HL-60 (cell line): ENCODE data around the gene CDRT15.

Source experiments
- DNase-seq, 2 experiments: peaks; one replicate each; pipeline ENCODE4 v3.0.0-alpha.2; 2010 to 2020; ENCODE audit warnings: low read depth in 1 of 2, low spot score in 1 of 2
- H3K27ac ChIP-seq: fragments of 250-450 bp; sonication (Bioruptor Pico); replicated peaks from 2 replicates; pipeline ENCODE4 v1.5.1; 2020; ENCODE audit warnings: mild to moderate bottlenecking, moderate library complexity
- H3K27me3 ChIP-seq: fragments of 250-450 bp; sonication (Bioruptor Pico); 2 replicates; pipeline ENCODE4 v1.5.1; 2021; ENCODE audit warnings: mild to moderate bottlenecking, moderate library complexity; ENCODE audit not compliant: insufficient read depth, poor library complexity, severe bottlenecking
- H3K4me3 ChIP-seq: replicated peaks from 2 replicates; pipeline ENCODE4 v1.5.1; 2011; ENCODE audit warnings: mild to moderate bottlenecking, control low read depth, low read length; ENCODE audit not compliant: insufficient read depth
- GABPA ChIP-seq: IDR thresholded peaks from 2 replicates; pipeline ENCODE4 v1.6.1; 2012; ENCODE audit warnings: low read depth
- POLR2AphosphoS5 ChIP-seq: IDR thresholded peaks from 2 replicates; pipeline ENCODE4 v1.6.1; 2012; ENCODE audit warnings: low read depth
- SPI1 ChIP-seq: IDR thresholded peaks from 2 replicates; pipeline ENCODE4 v1.6.1; 2012; ENCODE audit warnings: low read depth, mild to moderate bottlenecking, borderline replicate concordance
- TF ChIP-seq, protein P1 (sequence below): IDR thresholded peaks from one replicate; pipeline ENCODE4 v1.5.1; 2011; ENCODE audit warnings: low read length, control low read depth, inconsistent platforms; ENCODE audit not compliant: insufficient read depth
- TF ChIP-seq, protein P2 (sequence below): IDR thresholded peaks from 2 replicates; pipeline ENCODE4 v1.6.1; 2012; ENCODE audit warnings: low read depth; ENCODE audit not compliant: insufficient replicate concordance

Gene CDRT15

DNA sequence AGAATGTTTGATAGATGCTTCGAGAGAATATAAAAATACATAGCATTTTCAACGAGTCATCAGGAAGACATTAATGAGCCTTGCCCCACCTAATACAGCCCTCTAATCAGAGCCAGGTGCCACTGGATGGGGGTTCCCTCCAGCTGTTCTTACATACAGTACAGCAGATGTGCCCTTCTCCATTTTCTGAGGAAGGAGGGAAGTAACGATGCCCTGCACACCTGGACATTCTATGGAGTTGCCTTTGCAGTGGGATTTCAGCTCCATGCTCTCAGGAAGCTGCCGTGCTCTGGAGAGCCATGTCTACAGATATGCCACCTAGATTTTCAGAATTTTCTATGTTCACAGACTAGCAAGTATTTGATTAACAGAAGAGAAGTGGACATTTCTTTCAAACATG is 36.3 kb downstream of the CDRT15 start:
- Histone ChIP-seq H3K27me3 (no peaks in the 10 kb centered on the region), H3K4me3 (no peak overlapping the region), H3K27ac (no peak overlapping the region)
- TF ChIP-seq POLR2AphosphoS5 (no peak), SPI1 (no peak), GABPA (no peak)
- TF ChIP-seq, protein P1, sequence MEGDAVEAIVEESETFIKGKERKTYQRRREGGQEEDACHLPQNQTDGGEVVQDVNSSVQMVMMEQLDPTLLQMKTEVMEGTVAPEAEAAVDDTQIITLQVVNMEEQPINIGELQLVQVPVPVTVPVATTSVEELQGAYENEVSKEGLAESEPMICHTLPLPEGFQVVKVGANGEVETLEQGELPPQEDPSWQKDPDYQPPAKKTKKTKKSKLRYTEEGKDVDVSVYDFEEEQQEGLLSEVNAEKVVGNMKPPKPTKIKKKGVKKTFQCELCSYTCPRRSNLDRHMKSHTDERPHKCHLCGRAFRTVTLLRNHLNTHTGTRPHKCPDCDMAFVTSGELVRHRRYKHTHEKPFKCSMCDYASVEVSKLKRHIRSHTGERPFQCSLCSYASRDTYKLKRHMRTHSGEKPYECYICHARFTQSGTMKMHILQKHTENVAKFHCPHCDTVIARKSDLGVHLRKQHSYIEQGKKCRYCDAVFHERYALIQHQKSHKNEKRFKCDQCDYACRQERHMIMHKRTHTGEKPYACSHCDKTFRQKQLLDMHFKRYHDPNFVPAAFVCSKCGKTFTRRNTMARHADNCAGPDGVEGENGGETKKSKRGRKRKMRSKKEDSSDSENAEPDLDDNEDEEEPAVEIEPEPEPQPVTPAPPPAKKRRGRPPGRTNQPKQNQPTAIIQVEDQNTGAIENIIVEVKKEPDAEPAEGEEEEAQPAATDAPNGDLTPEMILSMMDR: no peak
- TF ChIP-seq, protein P2, sequence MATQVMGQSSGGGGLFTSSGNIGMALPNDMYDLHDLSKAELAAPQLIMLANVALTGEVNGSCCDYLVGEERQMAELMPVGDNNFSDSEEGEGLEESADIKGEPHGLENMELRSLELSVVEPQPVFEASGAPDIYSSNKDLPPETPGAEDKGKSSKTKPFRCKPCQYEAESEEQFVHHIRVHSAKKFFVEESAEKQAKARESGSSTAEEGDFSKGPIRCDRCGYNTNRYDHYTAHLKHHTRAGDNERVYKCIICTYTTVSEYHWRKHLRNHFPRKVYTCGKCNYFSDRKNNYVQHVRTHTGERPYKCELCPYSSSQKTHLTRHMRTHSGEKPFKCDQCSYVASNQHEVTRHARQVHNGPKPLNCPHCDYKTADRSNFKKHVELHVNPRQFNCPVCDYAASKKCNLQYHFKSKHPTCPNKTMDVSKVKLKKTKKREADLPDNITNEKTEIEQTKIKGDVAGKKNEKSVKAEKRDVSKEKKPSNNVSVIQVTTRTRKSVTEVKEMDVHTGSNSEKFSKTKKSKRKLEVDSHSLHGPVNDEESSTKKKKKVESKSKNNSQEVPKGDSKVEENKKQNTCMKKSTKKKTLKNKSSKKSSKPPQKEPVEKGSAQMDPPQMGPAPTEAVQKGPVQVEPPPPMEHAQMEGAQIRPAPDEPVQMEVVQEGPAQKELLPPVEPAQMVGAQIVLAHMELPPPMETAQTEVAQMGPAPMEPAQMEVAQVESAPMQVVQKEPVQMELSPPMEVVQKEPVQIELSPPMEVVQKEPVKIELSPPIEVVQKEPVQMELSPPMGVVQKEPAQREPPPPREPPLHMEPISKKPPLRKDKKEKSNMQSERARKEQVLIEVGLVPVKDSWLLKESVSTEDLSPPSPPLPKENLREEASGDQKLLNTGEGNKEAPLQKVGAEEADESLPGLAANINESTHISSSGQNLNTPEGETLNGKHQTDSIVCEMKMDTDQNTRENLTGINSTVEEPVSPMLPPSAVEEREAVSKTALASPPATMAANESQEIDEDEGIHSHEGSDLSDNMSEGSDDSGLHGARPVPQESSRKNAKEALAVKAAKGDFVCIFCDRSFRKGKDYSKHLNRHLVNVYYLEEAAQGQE: no peak
- no peak for DNase-seq

DNA sequence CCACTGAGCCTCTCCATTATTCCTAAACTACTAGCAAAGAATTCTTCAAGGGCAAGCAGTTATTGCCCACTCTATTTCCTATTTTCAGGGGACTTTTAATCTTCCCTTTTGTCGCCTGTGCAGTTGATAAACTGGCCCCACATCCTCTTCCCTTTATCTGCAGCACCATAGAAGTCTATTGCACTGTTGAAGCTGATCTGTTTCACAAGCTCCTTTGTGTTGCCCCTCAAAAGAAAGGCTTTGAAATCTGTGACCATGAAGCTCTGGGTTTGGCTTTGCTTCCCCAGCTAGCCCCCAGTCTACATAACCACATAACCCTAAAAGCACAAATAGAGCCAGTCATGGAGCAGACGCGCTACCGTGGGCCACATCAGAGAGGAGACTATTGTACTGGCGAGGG is 37.1 kb downstream of the CDRT15 start:
- TF ChIP-seq SPI1: no peak
- TF ChIP-seq, protein P1: no peak
- TF ChIP-seq, protein P2: no peak
- TF ChIP-seq GABPA: no peak
- TF ChIP-seq POLR2AphosphoS5: no peak
- Histone ChIP-seq H3K4me3 (no peak overlapping the region), H3K27me3 (no peaks in the 10 kb centered on the region), H3K27ac (no peak overlapping the region)
- DNase-seq: no peak

DNA sequence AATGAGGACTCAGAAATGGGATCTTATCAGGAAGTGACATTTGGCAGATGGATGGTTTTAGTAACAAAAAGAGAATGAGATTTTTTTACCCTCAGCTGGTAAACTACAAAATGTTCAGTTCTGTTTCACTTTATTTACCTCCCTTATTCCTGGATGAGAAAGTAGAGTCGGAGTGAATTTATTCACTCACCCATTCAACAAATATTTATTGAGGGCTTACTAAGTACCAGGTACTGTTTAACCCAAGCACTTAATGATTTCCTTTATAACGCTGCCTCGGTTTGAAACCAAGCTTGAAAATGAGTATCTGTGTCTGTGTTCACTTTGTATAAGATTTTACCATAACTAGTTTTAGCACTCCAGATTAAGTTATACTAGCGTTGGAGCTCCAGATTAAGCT is 38.1 kb downstream of the CDRT15 start:
- no peak overlapping the region for H3K4me3 ChIP-seq
- TF ChIP-seq SPI1: no peak
- TF ChIP-seq, protein P1: no peak
- H3K27ac ChIP-seq: no peak overlapping the region
- no peaks in the 10 kb centered on the region for H3K27me3 ChIP-seq
- DNase-seq: no peak

DNA sequence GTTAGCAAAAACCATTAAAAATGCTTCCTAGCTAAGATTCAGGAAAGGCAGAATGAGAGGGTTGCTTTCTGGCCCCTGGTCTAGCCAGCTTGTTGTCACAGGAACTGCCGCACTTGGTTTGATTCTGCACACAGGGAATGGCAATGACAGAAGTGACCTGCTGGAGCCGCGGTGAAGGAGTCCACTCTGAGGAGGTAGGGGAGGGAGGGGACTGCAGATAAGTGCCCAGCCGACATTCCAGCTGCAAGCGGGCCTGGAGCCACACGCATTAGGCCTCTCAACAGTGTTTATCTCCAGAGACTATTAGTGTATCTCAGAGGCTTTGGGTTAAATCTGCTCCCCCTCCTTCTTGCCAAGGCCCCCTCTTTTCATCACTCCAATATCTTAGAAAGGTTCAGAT is 38.6 kb downstream of the CDRT15 start:
- no peak for DNase-seq
- Histone ChIP-seq H3K27me3 (no peaks in the 10 kb centered on the region), H3K4me3 (no peak overlapping the region), H3K27ac (no peak overlapping the region)
- TF ChIP-seq GABPA: no peak
- TF ChIP-seq POLR2AphosphoS5: no peak
- TF ChIP-seq SPI1: no peak
- TF ChIP-seq, protein P2: no peak
- TF ChIP-seq, protein P1: no peak
